Motor neuron (in vitro differentiated cells): Measurements from ENCODE around the gene CD70. TPM values are rescaled to one million over a fixed set of nuclear protein-coding genes. Genes with fewer than 3 reads are reported as not detected.
"Not testable (repeated sequence)": the region's sequence is repeated elsewhere in the genome, so short reads cannot be mapped to it uniquely, and the experiment has no call there.

Experiments
- ATAC-seq, 8 experiments: fragments of 200-7000 bp; cut with Tn5 transposase; replicated peaks in 6 of 8; 2 replicates each; pipeline ENCODE4 v1.8.0; 2021; ENCODE audit warnings: mild to moderate bottlenecking in 8 of 8, moderate library complexity in 8 of 8
- H3K27ac ChIP-seq, 2 donors: fragments of 250-450 bp; sonication (Bioruptor Pico); 2 replicates each; pipeline ENCODE4 v1.9.0; 2021; ENCODE audit warnings: antibody characterized with exemption in 2 of 2, mild to moderate bottlenecking in 2 of 2, moderate library complexity in 1 of 2
- H3K4me1 ChIP-seq, 2 donors: fragments of 250-450 bp; sonication (Bioruptor Pico); replicated peaks in 1 of 2; 2 replicates each; pipeline ENCODE4 v1.6.1; 2021; ENCODE audit warnings: antibody characterized with exemption in 2 of 2, mild to moderate bottlenecking in 2 of 2, moderate library complexity in 1 of 2
- H3K4me3 ChIP-seq, 5 donors: fragments of 250-450 bp; sonication (Bioruptor Pico); 2 replicates each; pipeline ENCODE4 v1.9.0; 2021; ENCODE audit warnings: antibody characterized with exemption in 5 of 5, mild to moderate bottlenecking in 5 of 5, moderate library complexity in 4 of 5
- WGBS, 10 experiments: fragments of 450-650 bp; shearing (Covaris generic); methylation state at CpG; one replicate each; pipeline ENCODE4 v1.0.0; 2022; 5-methylcytosine and 5-hydroxymethylcytosine counted together
- in situ Hi-C, 9 experiments: fragments of 400-800 bp; cut with MboI; loops; one replicate each; pipeline ENCODE4 v1.15.0; 2021; ENCODE audit warnings: low sequenced_read_pairs in 9 of 9, low pct_unique_long_range_greater_than_20kb in 2 of 9; ENCODE audit not compliant: unreplicated experiment in 9 of 9
- total RNA-seq, 8 experiments: library from RNA; unstranded; fragments of 300-600 nt; gene quantifications; 2 replicates each; pipeline versions ENCODE4 v1.2.3 to v1.2.4, GENCODE V29; 2022

CD70 gene
- total RNA-seq, 8 experiments from 2014 or later, result 0.71 to 175 (median 11.5) TPM

- in situ Hi-C loops, result no loop called here
- Histone ChIP-seq H3K4me3 (no peak overlapping the region), H3K27ac (no peak overlapping the region), H3K4me1 (peaks cover 0 to 4% of the 10 kb centered on the region in 2 donors)
- 43 to 89% (median 71%) methylated on average over 3 to 10 of the region's 11 CpGs for WGBS, 10 experiments
- no peak for ATAC-seq
These were observed 34.3 kb downstream of the CD70 start for GRCh38 chr19:6556480-6557195.

GRCh38 chr19:6556043-6556449 is 34.9 kb downstream of the CD70 start:
- 69 to 94% (median 87%) methylated on average over 1 to 2 of the region's 2 CpGs for WGBS, 10 experiments
- no peak for ATAC-seq

GRCh38 chr19:6551607-6552450 is 39.1 kb downstream of the CD70 start:
- WGBS, 10 experiments, result 0 to 48% (median 25%) methylated on average over 1 to 4 of the region's 28 CpGs; no CpG with 5 or more reads in 3 of the 10 experiments
- in situ Hi-C loops, result no loop called here
- no peak overlapping the region for H3K27ac ChIP-seq
- peaks cover 0 to 4% of the 10 kb centered on the region in 2 donors for H3K4me1 ChIP-seq
- no peak overlapping the region for H3K4me3 ChIP-seq
- peak; percentile 78 to 99 (median 90) for ATAC-seq

More at GRCh38 chr19:6556043-6556449, 34.9 kb downstream of the CD70 start:
- in situ Hi-C loops, result no loop called here
- Histone ChIP-seq H3K4me1 (peaks cover 0 to 4% of the 10 kb centered on the region in 2 donors), H3K4me3 (no peak overlapping the region), H3K27ac (no peak overlapping the region)

GRCh38 chr19:6551091-6551490 is 39.9 kb downstream of the CD70 start:
- Histone ChIP-seq H3K4me1 (peaks cover 0 to 4% of the 10 kb centered on the region in 2 donors), H3K27ac (no peak overlapping the region), H3K4me3 (no peak overlapping the region)
- in situ Hi-C loops, result no loop called here
- peak in 4 of 8 experiments; percentile 2 to 10 (median 6) for ATAC-seq
- WGBS, 10 experiments, result 0 to 81% (median 60%) methylated on average over 1 to 3 of the region's 3 CpGs; no CpG with 5 or more reads in 7 of the 10 experiments

- in situ Hi-C loops, H3K4me3 ChIP-seq, ATAC-seq, H3K27ac ChIP-seq, H3K4me1 ChIP-seq: not testable (repeated sequence)
- WGBS, 10 experiments, result 29 to 100% (median 72%) methylated on average over 1 to 6 of the region's 6 CpGs; no CpG with 5 or more reads in 2 of the 10 experiments
These were observed 40.3 kb downstream of the CD70 start for GRCh38 chr19:6550679-6551078.

- 60 to 90% (median 73%) methylated on average over 1 to 10 of the region's 11 CpGs; no CpG with 5 or more reads in 3 of the 10 experiments for WGBS, 10 experiments
- H3K4me1 ChIP-seq, result no peaks in the 10 kb centered on the region
- no peak for ATAC-seq
- in situ Hi-C loops, result no loop called here
- no peak overlapping the region for H3K27ac ChIP-seq
- no peak overlapping the region for H3K4me3 ChIP-seq
These were observed 47.0 kb downstream of the CD70 start for GRCh38 chr19:6543866-6544347.

- 33 to 81% (median 72%) methylated on average over 1 to 6 of the region's 13 CpGs; no CpG with 5 or more reads in 3 of the 10 experiments for WGBS, 10 experiments
- Histone ChIP-seq H3K4me1 (no peaks in the 10 kb centered on the region), H3K4me3 (no peak overlapping the region), H3K27ac (no peak overlapping the region)
- in situ Hi-C loops, result no loop called here
- peak in 4 of 8 experiments; percentile 1 to 13 (median 3) for ATAC-seq
These were observed 49.8 kb downstream of the CD70 start for GRCh38 chr19:6540918-6541689.

- no peaks in the 10 kb centered on the region for H3K4me1 ChIP-seq
- no peak overlapping the region for H3K4me3 ChIP-seq
- WGBS, 10 experiments, result 60 to 91% (median 71%) methylated on average over 1 to 4 of the region's 6 CpGs; no CpG with 5 or more reads in 4 of the 10 experiments
- in situ Hi-C loops, result no loop called here
- H3K27ac ChIP-seq, result no peak overlapping the region
- ATAC-seq, result peak in 2 of 8 experiments; percentile 2
These were observed 51.4 kb downstream of the CD70 start for GRCh38 chr19:6539514-6539913.

Other genes with a start within 250 kb of the CD70 start
- 10 to 100 TPM; 47.9 to 89.5 (median 65.2) TPM for gene CLPP, start 229.6 kb downstream of the CD70 start, total RNA-seq
- gene ALKBH7, start 218.4 kb downstream of the CD70 start, total RNA-seq, result 100 to 1,000 TPM in 3 of 8 experiments, 10 to 100 TPM in 5; 39.2 to 136 (median 77.5) TPM
- gene PSPN, start 215.2 kb downstream of the CD70 start, total RNA-seq, result 1 to 10 TPM; 1.2 to 4.3 (median 1.6) TPM
- gene GTF2F1, start 198.0 kb downstream of the CD70 start, total RNA-seq, result 100 to 1,000 TPM in 1 of 8 experiments, 10 to 100 TPM in 7; 46.8 to 103 (median 67.3) TPM
- gene KHSRP, start 166.3 kb downstream of the CD70 start, total RNA-seq, result 100 to 1,000 TPM in 5 of 8 experiments, 10 to 100 TPM in 3; 84.3 to 408 (median 137) TPM
- under 1 TPM in 6 of 8 experiments, not detected in 2; 0.29 to 0.76 (median 0.49) TPM for gene SLC25A41, start 157.4 kb downstream of the CD70 start, total RNA-seq
- gene SLC25A23, start 131.4 kb downstream of the CD70 start, total RNA-seq, result 10 to 100 TPM; 10.7 to 28.7 (median 15.6) TPM
- 1 to 10 TPM in 1 of 8 experiments, under 1 TPM in 5, not detected in 2; 0.11 to 1.3 (median 0.46) TPM for gene CRB3, start 126.9 kb downstream of the CD70 start, total RNA-seq
- gene DENND1C, start 109.4 kb downstream of the CD70 start, total RNA-seq, result 1 to 10 TPM in 4 of 8 experiments, under 1 TPM in 4; 0.07 to 2.7 (median 0.98) TPM
- gene TUBB4A, start 88.8 kb downstream of the CD70 start, total RNA-seq, result 10 to 100 TPM in 6 of 8 experiments, 1 to 10 TPM in 2; 4.8 to 32.5 (median 15.1) TPM
- gene TNFSF9, start 60.1 kb downstream of the CD70 start, total RNA-seq, result 100 to 1,000 TPM in 1 of 8 experiments, 10 to 100 TPM in 2, 1 to 10 TPM in 5; 1.7 to 118 (median 5.9) TPM
- gene TNFSF14, start 79.0 kb upstream of the CD70 start, total RNA-seq, result under 1 TPM in 6 of 8 experiments, not detected in 2; 0.04 to 0.77 (median 0.32) TPM
- 100 to 1,000 TPM in 3 of 8 experiments, 1 to 10 TPM in 2, under 1 TPM in 2, not detected in 1; 0.29 to 441 (median 3.3) TPM for gene C3, start 129.5 kb upstream of the CD70 start, total RNA-seq
- 10 to 100 TPM; 19.0 to 76.9 (median 31.0) TPM for gene GPR108, start 146.4 kb upstream of the CD70 start, total RNA-seq
- gene TRIP10, start 148.5 kb upstream of the CD70 start, total RNA-seq, result 10 to 100 TPM in 3 of 8 experiments, 1 to 10 TPM in 5; 5.8 to 28.7 (median 9.2) TPM
- gene SH2D3A, start 176.3 kb upstream of the CD70 start, total RNA-seq, result 1 to 10 TPM in 3 of 8 experiments, under 1 TPM in 5; 0.07 to 3.1 (median 0.29) TPM
- gene VAV1, start 181.6 kb upstream of the CD70 start, total RNA-seq, result under 1 TPM in 4 of 8 experiments, not detected in 4; 0.29 to 0.66 (median 0.36) TPM